Left hindlimb (tissue), 1 donor: ENCODE measurements around the gene PAOX.
"Not testable (repeated sequence)": the region's sequence is repeated elsewhere in the genome, so short reads cannot be mapped to it uniquely, and the experiment has no call there.

ENCODE experiments used
- DNase-seq: peaks from one replicate; pipeline ENCODE4 v3.0.0-alpha.2; 2018

The PAOX gene

DNA sequence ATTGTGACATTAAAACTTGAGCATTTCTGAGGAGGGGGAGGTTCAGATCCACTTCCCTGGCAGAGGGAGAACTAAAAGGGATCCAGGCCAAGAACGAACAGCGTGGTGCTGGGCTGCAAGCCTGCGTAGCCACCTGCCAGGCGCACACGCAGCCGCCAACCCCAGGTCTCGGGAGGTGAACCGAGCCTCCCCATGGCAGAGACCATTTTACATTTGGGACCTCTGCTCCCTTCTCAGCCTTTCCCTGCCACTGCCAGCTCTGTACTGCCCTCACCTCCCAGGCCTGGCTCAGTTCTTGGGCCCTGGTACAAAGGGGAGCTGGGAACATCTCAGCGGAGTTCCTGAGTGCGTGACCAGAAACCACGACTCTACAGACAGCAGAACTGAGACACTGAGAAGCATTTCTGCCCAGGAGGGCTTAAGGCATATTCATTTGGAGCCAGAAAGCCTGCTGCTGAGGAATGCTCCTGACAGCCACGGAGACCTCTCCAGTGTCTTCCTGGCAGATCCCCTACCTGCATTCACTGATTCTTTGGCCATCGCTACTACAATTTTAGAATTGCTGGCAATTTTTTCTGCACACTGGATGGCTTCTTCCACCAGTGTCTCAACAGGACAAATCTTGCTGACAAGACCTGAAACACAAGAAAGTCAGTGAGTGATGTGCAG is 13.5 kb upstream of the PAOX start:
- DNase-seq = no peak

DNA sequence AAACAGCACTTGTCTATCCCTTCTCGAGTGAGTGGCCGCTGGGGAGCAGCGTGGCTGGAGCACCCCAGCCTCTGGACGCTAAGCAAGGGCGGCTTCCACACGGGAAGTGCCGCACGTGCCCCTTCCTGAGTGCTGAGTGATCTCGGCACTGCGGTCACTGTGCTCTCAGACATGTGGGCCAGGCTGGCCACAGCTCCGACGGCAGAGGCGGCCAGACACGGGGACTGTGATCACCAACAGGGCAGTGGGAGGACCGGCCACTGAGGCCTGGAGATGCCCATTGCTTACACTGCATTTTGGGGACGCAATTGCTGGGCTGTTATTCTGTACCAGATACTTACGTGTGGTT is 13.0 kb upstream of the PAOX start:
- no peak for DNase-seq

- no peak for DNase-seq
Observed at GRCh38 chr10:133366751-133367150, 12.3 kb upstream of the PAOX start.

DNA sequence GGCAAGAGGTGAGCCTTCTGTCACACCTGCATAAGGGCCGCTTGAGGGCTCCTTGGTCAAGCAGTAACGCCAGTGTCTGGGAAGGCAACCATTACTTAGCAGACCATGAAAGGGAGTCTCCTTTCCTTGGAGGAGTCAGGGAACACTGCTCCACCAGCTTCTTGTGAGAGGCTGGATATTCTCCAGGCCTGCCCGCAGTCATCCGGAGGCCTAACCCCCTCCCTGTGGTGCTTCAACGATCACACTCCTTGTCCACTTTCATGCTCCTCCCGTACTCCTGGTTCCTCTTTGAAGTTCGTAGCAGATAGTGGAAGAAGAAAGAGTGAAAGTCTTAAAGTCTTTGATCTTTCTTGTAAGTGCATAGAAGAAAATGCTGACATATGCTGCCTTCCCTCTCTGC is 11.6 kb upstream of the PAOX start:
- DNase-seq = not testable (repeated sequence)

- DNase-seq = no peak
Observed at GRCh38 chr10:133368153-133368552, 10.9 kb upstream of the PAOX start.

GRCh38 chr10:133370030-133370786 is 8.9 kb upstream of the PAOX start:
- DNase-seq = no peak

DNA sequence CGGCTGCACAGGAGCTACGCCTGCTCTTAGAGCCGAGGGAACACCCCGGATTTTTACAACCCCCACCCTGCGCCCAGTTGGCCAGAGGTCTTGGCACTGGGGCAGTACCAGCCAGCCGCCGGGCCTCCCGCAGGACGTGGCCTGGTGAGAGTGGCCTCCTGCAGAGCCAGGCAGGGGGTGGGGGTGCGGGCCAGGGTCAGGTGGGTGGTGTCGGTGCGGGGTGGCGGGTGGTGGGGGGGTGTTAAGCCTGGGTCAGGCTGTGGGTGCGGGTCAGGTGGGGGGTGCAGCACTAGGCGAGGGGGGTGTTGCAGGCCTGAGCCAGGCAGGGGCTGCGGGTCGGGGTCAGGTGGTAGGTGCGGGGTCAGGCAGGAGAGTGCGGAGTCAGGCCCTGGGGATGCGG is 6.6 kb upstream of the PAOX start:
- DNase-seq = no peak

GRCh38 chr10:133373174-133374090 is 5.6 kb upstream of the PAOX start, which contains the start of gene ECHS1:
Gene ECHS1 (minus strand): TSS chr10:133373354. CDS start chr10:133373333, 21 bp downstream.
- DNase-seq = peak; percentile 97

DNA sequence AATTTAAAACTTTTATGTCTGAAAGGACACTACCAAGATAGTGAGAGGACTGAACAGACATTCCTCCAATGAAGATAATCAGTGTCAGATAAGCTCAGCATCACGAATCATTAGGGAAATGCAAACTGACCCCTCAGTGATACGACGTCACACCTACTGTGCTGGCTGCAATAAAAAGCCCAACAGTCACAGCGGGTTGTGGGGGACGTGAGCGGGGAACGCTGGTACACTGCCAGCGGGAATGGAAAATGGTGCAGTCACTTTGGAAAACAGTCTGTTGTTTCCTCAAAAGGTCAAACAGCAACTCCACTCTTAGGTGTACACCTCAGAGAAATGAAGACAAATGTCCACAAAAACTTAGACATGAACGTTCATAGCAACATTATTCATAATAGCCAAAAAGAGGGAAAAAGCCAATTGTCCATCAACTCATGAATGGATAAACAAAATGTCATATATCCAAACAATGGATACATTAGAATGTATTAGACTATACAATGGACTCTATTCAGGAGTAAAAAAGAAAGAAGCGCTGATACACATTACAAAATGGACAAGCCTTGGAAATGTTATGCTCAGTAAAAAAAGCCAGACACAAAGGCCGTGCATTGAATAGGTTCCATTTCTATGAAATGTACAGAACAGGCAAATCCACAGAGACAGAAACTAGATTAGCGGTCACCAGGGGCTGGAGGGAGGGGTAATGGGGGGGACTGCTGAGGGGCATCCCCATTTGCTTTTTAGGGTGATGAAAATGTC is 3.5 kb upstream of the PAOX start:
- no peak for DNase-seq

GRCh38 chr10:133376183-133376582 is 2.9 kb upstream of the PAOX start:
- not testable (repeated sequence) for DNase-seq

DNA sequence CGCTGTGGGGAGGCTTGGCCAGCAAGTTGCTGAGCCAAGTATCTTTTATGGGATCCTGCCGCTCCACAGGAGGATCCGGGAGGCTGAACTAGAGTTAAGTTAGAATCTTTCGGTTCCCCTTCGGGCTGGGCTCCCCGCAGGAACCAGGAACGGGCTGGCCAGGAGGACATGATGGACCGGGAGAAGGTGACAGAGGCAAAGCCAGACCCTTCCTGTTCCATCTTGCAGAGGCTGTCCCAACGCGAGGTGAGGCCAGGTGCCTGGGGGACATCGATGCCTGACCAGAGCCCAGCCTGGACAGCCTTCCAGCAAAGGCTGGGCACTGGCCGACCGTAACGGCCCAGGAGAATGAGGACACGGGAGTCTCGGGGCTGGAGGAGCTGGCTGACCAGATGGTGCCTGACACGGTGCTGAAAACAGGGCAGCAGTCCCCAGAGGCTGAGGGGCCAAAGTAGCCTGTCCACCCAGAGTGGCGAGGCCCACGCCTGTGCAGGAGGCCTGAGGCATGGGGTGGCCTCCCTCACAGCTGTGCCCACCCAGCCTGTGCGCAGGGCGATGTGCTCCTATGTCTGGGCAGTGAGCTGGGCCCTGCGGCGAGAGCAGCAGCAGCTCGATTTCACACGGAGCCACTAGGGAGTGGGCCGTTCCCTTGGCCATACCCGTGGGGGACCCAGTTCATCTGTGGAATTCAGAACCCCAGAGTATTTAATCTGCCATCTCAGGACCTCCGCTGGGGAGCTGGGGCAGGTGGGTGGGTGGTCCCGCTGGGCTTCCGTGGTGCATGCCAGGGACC is 1.8 kb upstream of the PAOX start:
- DNase-seq = no peak

DNA sequence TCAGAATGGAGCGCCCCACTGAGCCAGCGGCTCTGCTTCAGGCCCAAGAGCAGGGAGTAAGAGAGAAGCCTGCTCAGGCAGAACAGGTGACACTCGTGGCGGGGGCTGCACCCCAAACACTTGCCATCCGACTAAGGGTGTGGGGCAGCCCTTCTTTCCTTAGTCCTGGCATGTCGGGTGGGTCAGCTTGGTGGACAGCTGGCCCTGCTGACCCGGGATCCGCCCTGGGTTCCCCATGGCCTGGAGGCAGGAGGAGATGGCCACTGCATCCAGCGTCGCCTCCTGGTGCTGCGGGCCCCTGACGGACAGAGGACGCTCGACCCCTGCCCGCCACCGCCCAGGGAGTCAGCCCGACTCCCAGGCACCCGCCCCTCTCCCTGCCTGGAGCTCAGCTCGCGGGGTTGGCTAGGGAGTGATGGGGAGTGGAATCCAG is 1.2 kb upstream of the PAOX start:
- no peak for DNase-seq

- peak; percentile 70 for DNase-seq
Observed at GRCh38 chr10:133378251-133379096, 588 bp upstream of the PAOX start.

DNA sequence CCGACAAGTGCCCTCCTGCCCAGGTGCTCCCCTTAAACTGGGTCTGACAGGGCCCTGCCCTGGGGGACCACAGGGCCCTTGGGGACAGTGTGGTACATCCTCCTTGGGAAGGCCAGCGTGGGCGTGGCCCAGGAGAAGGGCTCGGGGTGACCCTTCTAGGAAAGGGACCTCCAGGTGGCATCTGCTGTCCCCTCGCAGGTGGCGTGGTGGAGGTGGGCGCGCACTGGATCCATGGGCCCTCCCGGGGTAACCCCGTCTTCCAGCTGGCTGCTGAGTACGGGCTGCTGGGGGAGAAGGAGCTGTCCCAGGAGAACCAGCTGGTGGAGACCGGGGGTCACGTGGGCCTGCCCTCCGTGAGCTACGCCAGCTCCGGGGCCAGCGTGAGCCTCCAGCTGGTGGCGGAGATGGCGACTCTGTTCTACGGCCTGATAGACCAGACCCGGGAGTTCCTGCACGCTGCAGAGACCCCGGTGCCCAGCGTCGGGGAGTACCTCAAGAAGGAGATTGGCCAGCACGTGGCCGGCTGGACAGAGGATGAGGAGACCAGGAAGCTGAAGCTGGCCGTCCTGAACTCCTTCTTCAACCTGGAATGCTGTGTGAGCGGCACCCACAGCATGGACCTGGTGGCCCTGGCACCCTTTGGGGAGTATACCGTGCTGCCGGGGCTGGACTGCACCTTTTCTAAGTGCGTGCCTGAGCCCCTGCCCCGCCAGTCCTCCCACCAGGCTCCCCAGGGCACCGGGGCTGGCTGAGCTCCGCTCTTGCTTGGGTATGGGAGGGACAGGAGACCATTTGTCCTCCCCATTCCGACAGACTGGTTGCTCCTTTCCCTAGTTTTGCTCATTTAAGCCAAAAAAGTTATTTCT is 972 bp downstream of the PAOX start:
- DNase-seq = no peak

DNA sequence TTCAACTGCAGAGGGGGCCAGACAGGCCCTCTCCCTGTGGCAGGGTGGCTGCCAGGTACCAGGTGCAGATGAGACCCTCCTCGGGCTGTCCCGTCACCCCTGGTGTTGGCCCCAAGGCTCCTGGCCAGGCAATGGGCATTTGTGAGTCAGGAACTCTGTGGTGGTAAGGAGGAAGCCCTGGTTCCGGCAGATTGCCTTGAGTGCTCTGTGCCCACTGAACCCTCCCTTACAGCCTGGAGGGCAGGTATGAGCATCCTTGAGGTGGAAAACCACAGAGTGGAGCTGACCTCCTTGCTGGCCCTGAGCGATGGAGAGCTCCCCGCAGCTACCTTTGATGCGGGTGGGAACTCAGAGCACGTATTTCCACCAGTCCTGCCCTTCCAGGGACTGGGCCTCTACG is 2.0 kb downstream of the PAOX start:
- no peak for DNase-seq

- no peak for DNase-seq
Observed at GRCh38 chr10:133383551-133383950, 4.5 kb downstream of the PAOX start.

DNA sequence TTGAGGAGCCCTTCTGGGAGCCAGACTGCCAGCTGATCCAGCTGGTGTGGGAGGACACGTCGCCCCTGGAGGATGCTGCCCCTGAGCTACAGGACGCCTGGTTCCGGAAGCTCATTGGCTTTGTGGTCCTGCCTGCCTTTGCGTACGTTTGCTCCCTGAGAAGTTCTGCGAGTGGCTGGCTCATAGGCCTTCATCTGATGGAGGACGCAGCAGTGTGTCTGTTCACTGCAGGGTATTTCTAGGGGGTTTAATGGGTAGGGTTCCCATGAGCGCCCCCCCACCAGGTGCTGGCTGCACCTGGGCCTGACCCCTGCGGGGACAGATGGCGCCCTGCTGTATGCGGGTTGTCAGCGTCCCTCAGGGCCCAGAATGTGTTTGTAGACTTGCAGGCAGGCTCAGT is 5.0 kb downstream of the PAOX start:
- no peak for DNase-seq

- no peak for DNase-seq
Observed at GRCh38 chr10:133385214-133385613, 6.2 kb downstream of the PAOX start.

- not testable (repeated sequence) for DNase-seq
Observed at GRCh38 chr10:133386951-133387350, 7.9 kb downstream of the PAOX start.
